Adipose tissue (tissue), 3 donors: Measurements from ENCODE around the gene UNKL. TPM values are rescaled to one million over a fixed set of nuclear protein-coding genes. Genes with fewer than 3 reads are reported as not detected.

ENCODE experiments used
- H3K27ac ChIP-seq: one replicate; pipeline ENCODE4 v1.5.1; 2013; ENCODE audit warnings: low read depth, low read length
- WGBS, 3 donors: extraction: QIAGEN DNeasy Blood & Tissue Kit; methylation state at CpG; one replicate each; pipeline ENCODE4 v1.1.7; 2013; 5-methylcytosine and 5-hydroxymethylcytosine counted together
- polyA plus RNA-seq, 3 donors: library from polyadenylated mRNA; stranded (reverse); fragments of 200-250 nt; gene quantifications; one replicate each; pipeline ENCODE4 v1.2.3, GENCODE V29; 2013
- donor health status: healthy with polysubstance abuse.
- donor health status: Bipolar disorder and iron deficiency.
- donor health status: healthy.

Gene UNKL
- polyA plus RNA-seq, 3 donors = 7.2 to 12.7 (median 11.3) TPM

- WGBS, 3 donors = 89 to 94% (median 92%) methylated on average over 39 to 40 of the region's 40 CpGs
- no peak overlapping the region for H3K27ac ChIP-seq
Observed at GRCh38 chr16:1434644-1435592, 20.4 kb upstream of the UNKL start.

GRCh38 chr16:1433756-1434155 lies 19.3 kb upstream of the UNKL start:
- 45 to 57% (median 57%) methylated on average over 18 to 22 of the region's 22 CpGs for WGBS, 3 donors
- no peak overlapping the region for H3K27ac ChIP-seq

GRCh38 chr16:1433263-1433560 lies 18.7 kb upstream of the UNKL start:
- WGBS, 3 donors = 74 to 87% (median 87%) methylated on average over 13 to 14 of the region's 14 CpGs
- H3K27ac ChIP-seq = no peak overlapping the region

GRCh38 chr16:1432388-1433262 lies 18.1 kb upstream of the UNKL start:
- H3K27ac ChIP-seq = no peak overlapping the region
- 65 to 81% (median 66%) methylated on average over 36 to 63 of the region's 63 CpGs for WGBS, 3 donors

- WGBS, 3 donors = 70 to 81% (median 78%) methylated on average over 17 to 20 of the region's 20 CpGs
- no peak overlapping the region for H3K27ac ChIP-seq
Observed at GRCh38 chr16:1431497-1432270, 17.2 kb upstream of the UNKL start.

- WGBS, 3 donors = 43 to 60% (median 49%) methylated on average over 34 to 35 of the region's 35 CpGs
- no peak within 1 kb of the TSS for H3K27ac ChIP-seq
Observed at GRCh38 chr16:1430759-1431496, 16.4 kb upstream of the UNKL start, which contains the start of gene PERCC1. TSS of gene PERCC1 (plus strand) at chr16:1431078. CDS start at chr16:1432594, 1,516 bp downstream.

GRCh38 chr16:1430214-1430758 lies 15.8 kb upstream of the UNKL start:
- no peak overlapping the region for H3K27ac ChIP-seq
- 60 to 67% (median 61%) methylated on average over 12 to 14 of the region's 14 CpGs for WGBS, 3 donors

GRCh38 chr16:1429631-1430030 lies 15.1 kb upstream of the UNKL start:
- H3K27ac ChIP-seq = no peak overlapping the region
- 92 to 95% (median 92%) methylated on average over 13 of the region's 13 CpGs for WGBS, 3 donors

- no peak overlapping the region for H3K27ac ChIP-seq
- WGBS, 3 donors = 82 to 91% (median 86%) methylated on average over 11 of the region's 11 CpGs
Observed at GRCh38 chr16:1429012-1429411, 14.5 kb upstream of the UNKL start.

GRCh38 chr16:1428511-1428910 lies 14.0 kb upstream of the UNKL start:
- H3K27ac ChIP-seq = no peak overlapping the region
- 13 to 42% (median 25%) methylated on average over 21 of the region's 21 CpGs for WGBS, 3 donors

GRCh38 chr16:1427473-1428461 lies 13.3 kb upstream of the UNKL start:
- WGBS, 3 donors = 80 to 88% (median 84%) methylated on average over 42 to 53 of the region's 53 CpGs
- no peak overlapping the region for H3K27ac ChIP-seq

GRCh38 chr16:1426734-1427471 lies 12.4 kb upstream of the UNKL start:
- no peak overlapping the region for H3K27ac ChIP-seq
- 67 to 78% (median 78%) methylated on average over 36 to 42 of the region's 42 CpGs for WGBS, 3 donors

- no peak overlapping the region for H3K27ac ChIP-seq
- 78 to 87% (median 81%) methylated on average over 16 of the region's 16 CpGs for WGBS, 3 donors
Observed at GRCh38 chr16:1425616-1426370, 11.3 kb upstream of the UNKL start.

GRCh38 chr16:1424028-1424427 lies 9.5 kb upstream of the UNKL start:
- 92 to 95% (median 93%) methylated on average over 12 of the region's 12 CpGs for WGBS, 3 donors
- H3K27ac ChIP-seq = no peak overlapping the region

- H3K27ac ChIP-seq = no peak overlapping the region
- 71 to 88% (median 85%) methylated on average over 10 of the region's 10 CpGs for WGBS, 3 donors
Observed at GRCh38 chr16:1422076-1422475, 7.6 kb upstream of the UNKL start.
